ENCODE data around the gene GLG1. TPM values are rescaled to one million over a fixed set of nuclear protein-coding genes. Genes with fewer than 3 reads are reported as not detected.

GLG1 gene
- total RNA-seq, 3 donors from 2014 or later: 116 to 197 (median 123) TPM

DNA sequence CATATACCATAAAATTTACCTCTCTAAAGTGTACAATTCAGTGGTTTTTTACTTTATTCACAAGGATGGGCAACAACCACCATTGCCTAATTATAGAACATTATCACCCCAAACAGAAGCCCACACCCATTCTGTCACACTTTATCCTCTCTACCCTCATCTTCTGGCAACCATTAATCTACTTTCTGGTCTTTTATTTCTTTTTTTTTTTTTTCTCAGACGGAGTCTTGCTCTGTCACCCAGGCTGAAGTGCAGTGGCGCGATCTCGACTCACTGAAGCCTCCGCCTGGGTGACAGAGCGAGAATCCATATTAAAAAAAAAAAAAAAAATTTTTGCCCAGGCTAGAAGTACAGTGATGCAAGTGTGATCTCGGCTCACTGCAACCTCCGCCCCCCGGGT, 95.0 kb downstream of the GLG1 start:
- H3K4me1 ChIP-seq: no peaks in the 10 kb centered on the region
- no peaks in the 10 kb centered on the region for H3K27me3 ChIP-seq
- TF ChIP-seq, protein P1, sequence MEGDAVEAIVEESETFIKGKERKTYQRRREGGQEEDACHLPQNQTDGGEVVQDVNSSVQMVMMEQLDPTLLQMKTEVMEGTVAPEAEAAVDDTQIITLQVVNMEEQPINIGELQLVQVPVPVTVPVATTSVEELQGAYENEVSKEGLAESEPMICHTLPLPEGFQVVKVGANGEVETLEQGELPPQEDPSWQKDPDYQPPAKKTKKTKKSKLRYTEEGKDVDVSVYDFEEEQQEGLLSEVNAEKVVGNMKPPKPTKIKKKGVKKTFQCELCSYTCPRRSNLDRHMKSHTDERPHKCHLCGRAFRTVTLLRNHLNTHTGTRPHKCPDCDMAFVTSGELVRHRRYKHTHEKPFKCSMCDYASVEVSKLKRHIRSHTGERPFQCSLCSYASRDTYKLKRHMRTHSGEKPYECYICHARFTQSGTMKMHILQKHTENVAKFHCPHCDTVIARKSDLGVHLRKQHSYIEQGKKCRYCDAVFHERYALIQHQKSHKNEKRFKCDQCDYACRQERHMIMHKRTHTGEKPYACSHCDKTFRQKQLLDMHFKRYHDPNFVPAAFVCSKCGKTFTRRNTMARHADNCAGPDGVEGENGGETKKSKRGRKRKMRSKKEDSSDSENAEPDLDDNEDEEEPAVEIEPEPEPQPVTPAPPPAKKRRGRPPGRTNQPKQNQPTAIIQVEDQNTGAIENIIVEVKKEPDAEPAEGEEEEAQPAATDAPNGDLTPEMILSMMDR (IDR thresholded peaks at IDR 0.05): no peak
- TF ChIP-seq POLR2AphosphoS5 (IDR thresholded peaks at IDR 0.05): no peak
- TF ChIP-seq POLR2A (IDR thresholded peaks at IDR 0.05): no peak
- no peaks in the 10 kb centered on the region for H3K9me3 ChIP-seq
- intact Hi-C loops (cut with DNase I; ENCODE audit: low total_unique reads): no loop called here
- no peak for DNase-seq (ENCODE audit: low spot score in 2 of 2)
- no peak overlapping the region for H3K4me3 ChIP-seq
- no peaks in the 10 kb centered on the region for H3K36me3 ChIP-seq
- H3K27ac ChIP-seq: no peak overlapping the region

DNA sequence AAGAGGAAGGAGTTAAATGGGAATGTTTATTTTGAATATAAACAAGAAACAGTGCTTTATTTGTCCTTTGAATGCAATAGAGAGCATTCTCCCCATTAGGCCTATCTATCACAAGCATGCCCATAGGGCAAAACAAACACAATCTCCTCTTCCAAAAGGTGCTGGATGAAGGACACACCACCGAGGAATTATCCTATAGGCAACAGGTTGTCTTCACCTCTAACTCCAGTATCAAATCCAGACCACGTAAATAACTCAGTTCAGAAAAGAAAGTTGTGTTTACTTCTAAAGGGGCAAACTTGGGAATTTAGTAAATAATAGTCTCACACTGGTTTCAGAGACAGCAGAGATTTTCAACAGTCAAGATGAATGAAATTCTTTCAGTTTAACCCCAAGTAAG, 101.9 kb downstream of the GLG1 start:
- no peaks in the 10 kb centered on the region for H3K9me3 ChIP-seq
- no peaks in the 10 kb centered on the region for H3K36me3 ChIP-seq
- TF ChIP-seq, protein P1 (IDR thresholded peaks at IDR 0.05): no peak
- TF ChIP-seq POLR2A (IDR thresholded peaks at IDR 0.05) (no peak), POLR2AphosphoS5 (IDR thresholded peaks at IDR 0.05) (no peak)
- no peak overlapping the region for H3K27ac ChIP-seq
- H3K4me1 ChIP-seq: no peaks in the 10 kb centered on the region
- no peak overlapping the region for H3K4me3 ChIP-seq
- DNase-seq (ENCODE audit: low spot score in 2 of 2): no peak
- no peaks in the 10 kb centered on the region for H3K27me3 ChIP-seq
- intact Hi-C loops (cut with DNase I; ENCODE audit: low total_unique reads): no loop called here

DNA sequence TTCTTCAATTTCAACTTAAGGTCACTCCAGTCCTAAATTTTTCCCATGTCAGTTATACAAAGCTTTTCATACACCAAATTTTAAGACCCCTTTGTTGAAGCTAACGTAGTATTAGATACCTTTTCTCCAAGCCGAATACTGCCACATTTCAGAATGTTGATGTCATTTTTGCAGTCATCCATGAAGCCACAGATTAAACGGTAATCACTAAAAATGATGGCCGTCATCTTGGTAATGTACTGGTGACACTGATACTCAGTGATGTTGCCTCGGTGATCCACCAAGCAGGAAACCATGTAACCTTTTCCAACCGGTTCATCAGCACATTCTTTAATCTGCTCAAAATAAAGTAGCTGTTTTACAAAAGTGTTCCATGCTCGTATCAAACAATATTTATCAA, 103.5 kb downstream of the GLG1 start:
- H3K4me3 ChIP-seq: no peak overlapping the region
- H3K4me1 ChIP-seq: no peaks in the 10 kb centered on the region
- no peak for TF ChIP-seq POLR2A (IDR thresholded peaks at IDR 0.05)
- H3K9me3 ChIP-seq: no peaks in the 10 kb centered on the region
- no peak for DNase-seq (ENCODE audit: low spot score in 2 of 2)
- no peak overlapping the region for H3K27ac ChIP-seq
- intact Hi-C loops (cut with DNase I; ENCODE audit: low total_unique reads): no loop called here
- H3K36me3 ChIP-seq: no peaks in the 10 kb centered on the region
- H3K27me3 ChIP-seq: no peaks in the 10 kb centered on the region

DNA sequence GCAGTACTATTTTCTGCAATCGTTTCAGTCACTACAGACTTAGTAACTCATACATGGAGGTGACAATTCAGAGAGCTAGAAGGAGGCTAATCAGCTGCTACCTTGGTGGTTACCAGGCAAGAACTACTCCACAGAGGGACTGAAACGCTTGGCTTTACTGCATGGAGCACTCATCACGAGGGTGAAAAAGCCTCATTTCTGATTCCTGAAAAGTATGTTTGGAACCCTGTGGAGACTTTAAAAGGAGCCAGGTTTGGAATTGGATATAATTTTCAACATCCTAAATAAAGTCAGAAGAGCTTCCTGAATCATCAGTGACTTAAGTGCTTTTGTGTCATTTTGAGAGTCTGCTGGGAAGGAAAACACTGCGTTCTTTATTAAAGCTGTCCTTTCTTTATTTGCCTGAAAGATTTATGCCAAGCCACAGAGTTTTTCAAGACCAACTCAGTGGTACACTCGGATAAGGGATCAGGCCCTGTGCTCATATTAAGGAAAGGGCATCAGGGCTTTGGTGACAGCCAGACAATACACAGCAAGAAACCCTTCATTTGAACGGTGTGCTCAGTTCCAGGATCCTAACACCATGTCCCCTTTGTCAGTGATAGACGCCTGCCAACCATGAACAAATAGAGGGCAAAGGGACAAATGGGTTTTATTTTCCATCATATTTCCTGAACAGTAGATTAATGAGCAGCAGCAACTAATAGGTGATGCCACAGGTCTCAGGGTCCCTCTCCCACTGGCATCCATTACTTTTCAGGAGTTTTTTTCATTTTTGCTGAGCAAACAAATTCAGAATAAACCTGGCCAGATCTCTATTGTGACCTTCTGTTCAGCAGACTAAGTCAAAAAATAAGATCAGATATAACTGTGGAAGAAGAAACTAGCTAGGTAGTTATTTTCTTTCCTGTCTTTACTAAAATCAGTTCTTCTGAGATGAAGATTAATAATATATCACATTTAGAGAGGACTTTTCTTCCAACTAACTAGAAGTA, 105.1 kb downstream of the GLG1 start:
- Histone ChIP-seq H3K9me3 (no peaks in the 10 kb centered on the region), H3K4me1 (no peaks in the 10 kb centered on the region), H3K36me3 (no peaks in the 10 kb centered on the region), H3K4me3 (no peak overlapping the region), H3K27ac (peak overlapping the region; percentile 29 to 68), H3K27me3 (no peaks in the 10 kb centered on the region)
- intact Hi-C loops (cut with DNase I; ENCODE audit: low total_unique reads): no loop called here
- TF ChIP-seq POLR2AphosphoS5 (IDR thresholded peaks at IDR 0.05) (no peak), POLR2A (IDR thresholded peaks at IDR 0.05) (no peak)
- TF ChIP-seq, protein P1 (IDR thresholded peaks at IDR 0.05): no peak
- DNase-seq (ENCODE audit: low spot score in 2 of 2): no peak

DNA sequence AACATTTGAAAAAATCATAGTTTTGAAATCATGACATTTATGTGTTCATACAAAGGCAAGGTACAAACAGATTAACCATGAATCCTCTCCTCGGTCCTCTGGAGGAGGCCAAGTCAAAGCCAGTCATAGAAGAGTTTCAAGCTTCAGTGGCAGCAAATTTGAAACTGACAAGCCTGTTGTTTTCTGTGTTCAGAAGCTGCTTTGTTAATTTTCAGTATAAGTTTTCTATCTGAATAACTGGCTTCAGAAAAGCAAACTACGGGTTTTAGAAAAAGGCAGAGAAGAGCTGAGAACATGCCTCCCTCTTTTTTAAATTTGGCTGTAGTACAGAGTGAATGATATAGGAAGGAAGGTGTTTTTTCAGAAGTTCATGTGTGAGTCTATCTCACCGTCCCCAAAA, 106.0 kb downstream of the GLG1 start:
- no peak for DNase-seq (ENCODE audit: low spot score in 2 of 2)
- H3K4me3 ChIP-seq: no peak overlapping the region
- H3K4me1 ChIP-seq: no peaks in the 10 kb centered on the region
- H3K27ac ChIP-seq: peak overlapping the region in 1 of 2 donors; percentile 68
- H3K36me3 ChIP-seq: no peaks in the 10 kb centered on the region
- TF ChIP-seq POLR2A (IDR thresholded peaks at IDR 0.05) (no peak), POLR2AphosphoS5 (IDR thresholded peaks at IDR 0.05) (no peak)
- TF ChIP-seq, protein P1 (IDR thresholded peaks at IDR 0.05): no peak
- intact Hi-C loops (cut with DNase I; ENCODE audit: low total_unique reads): no loop called here
- no peaks in the 10 kb centered on the region for H3K27me3 ChIP-seq
- no peaks in the 10 kb centered on the region for H3K9me3 ChIP-seq

All from breast epithelium (tissue), 4 donors.